ENCODE data around the gene ARHGEF39.

Gene ARHGEF39

DNA sequence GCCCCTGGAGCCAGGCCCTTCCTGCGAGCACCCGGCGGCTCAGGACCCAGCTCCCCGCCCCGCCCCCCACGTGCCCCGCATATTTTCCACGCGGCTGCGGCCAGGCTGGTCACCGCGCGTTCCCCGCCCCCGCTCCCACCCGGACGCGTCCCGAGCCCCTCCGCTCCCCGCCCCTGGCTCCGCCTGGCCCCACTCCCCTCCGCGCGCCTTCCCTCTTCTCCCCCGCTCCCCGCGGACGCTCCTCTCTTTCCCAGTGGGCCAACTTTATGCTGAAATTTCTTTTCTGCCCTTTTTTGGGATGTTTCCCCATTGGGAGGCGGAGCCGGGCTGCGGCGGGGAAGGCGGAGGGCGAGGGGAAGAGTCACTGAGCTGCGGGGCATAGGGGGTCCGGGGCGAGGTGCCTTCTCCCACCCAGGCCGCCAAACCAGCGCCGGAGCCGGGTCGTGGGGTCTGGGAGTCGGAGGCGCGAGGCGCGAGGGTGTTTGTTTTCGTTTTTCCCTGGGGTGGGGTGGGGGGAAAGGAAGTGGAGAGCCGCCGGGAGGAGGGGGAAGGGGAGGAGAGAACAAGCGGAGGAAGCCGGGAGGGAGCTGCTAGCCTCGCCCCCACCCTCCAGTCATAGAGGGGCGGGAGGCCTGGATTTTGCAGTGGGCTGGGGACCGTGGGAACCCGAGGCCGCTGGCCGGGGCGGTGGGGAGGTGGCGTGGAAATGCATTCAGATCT, 25.8 kb upstream of the ARHGEF39 start:
- peak; percentile 9 for DNase-seq

GRCh38 chr9:35690294-35690613, 25.3 kb upstream of the ARHGEF39 start:
- DNase-seq: no peak

DNA sequence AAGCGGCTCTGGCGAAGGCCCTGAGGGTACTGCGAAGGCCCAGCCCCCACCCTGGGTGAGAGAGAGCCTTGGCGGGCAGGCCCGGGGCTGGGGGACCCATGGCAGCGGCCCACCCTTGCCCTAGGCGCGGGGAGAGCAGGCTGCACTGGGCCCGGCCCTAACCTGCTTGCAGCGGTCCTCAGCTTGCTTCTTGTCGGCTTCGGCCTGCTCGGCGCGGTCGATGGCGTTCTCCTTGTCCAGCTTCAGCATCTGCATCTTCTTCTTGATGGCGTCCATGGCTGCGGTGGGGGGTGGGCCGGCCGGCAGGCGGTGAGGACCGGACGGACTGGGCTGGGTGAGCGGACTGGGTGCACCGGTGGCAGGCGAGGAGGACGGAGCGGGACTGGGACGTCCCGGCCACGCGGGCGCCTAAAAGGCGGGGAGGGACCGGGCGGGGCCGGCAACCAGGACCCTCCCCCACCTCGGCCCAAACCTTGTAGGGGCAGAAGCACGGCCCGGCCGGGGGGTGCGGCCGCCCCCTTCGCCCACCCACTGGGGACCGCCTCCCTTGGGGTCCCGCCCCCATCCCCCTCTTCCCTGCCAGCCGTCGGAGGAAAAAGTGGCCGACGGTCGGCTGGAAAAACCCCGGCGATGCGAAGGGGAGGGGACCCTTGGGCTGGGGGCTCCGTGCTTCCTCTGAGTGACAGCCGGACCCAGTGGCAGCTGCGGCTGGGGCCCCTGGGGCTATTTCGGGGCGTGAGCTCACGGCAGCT, 24.7 kb upstream of the ARHGEF39 start, which contains the start of gene TPM2:
TPM2 (minus strand) TSS at position 384 of the 752 bp plus-strand sequence; CDS start at position 276, 108 bp downstream.
- DNase-seq: no peak

DNA sequence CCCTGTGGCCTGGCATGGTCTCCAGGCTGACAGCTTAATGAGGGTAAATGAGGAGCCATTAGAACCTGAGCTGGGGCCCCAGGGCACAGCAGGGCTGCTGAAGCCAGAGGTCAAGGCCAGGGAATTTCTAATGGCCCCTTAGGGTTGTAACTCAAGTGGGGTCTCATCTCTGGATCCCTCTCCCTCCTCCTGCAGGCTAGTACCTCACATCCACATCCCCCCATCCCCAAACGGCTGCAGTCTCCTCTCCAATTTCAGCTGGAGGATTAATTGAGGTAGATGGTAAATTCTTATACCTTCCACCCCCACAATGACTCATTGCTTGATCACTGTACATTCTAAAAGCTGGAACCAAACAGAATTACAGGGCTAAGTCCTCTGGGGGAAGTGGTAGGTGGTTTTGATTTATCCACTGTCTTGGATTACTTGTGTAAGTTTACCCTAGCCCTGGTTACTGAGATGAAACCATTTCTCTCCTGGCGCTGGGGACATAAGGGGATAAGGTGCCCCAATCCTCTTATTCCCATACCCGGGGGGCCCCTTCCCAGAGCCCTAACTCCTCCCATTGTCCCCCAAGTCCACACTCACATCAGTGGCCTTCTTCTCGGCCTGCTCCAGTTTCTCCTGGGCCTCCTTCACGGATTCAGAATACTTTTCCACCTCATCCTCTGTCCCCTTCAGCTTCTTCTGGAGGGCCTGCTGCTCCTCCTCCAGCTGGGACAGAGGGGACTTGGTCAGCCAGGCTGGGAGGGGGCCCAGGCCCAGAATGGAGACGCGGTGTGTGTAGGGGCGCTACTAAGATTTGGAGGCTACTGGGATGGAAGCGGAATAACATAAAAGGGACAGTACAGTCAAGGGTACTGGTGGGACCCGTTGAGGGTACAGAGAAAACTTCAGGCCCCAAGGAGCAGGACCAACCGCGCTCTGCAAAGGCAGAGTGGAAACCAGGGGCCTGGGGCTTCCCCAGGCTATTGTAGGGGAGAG, 23.9 kb upstream of the ARHGEF39 start:
- DNase-seq: no peak

DNA sequence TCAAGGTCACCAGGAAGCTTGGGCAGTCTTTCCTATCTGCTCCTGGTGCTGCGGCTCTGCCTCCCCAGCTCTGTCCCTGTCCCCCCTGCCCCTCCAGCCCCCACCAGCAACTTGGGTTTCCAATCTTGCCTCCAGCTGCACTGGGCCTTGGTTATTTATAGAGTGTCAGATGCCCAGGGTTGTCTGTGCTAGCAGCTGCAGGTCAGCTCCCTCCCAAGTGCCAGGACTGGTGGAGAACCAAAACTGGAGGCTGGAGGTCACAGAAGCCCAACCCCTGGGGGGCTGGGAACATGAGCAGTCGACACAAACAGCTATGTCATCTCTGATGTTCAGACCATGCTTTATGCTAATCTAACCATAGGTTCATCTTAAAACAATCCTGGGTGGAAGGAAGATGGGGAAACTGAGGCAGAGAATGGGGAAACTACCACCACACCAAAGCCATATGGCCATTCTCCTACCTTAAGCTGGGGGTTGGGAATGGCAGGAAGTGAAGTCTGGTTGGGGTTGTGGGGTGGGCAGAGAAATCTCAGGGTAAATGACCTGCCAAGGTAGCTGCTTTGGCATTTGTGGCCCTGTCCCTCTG, 23.1 kb upstream of the ARHGEF39 start:
- DNase-seq: no peak

GRCh38 chr9:35687306-35687705, 22.3 kb upstream of the ARHGEF39 start:
- no peak for DNase-seq

DNA sequence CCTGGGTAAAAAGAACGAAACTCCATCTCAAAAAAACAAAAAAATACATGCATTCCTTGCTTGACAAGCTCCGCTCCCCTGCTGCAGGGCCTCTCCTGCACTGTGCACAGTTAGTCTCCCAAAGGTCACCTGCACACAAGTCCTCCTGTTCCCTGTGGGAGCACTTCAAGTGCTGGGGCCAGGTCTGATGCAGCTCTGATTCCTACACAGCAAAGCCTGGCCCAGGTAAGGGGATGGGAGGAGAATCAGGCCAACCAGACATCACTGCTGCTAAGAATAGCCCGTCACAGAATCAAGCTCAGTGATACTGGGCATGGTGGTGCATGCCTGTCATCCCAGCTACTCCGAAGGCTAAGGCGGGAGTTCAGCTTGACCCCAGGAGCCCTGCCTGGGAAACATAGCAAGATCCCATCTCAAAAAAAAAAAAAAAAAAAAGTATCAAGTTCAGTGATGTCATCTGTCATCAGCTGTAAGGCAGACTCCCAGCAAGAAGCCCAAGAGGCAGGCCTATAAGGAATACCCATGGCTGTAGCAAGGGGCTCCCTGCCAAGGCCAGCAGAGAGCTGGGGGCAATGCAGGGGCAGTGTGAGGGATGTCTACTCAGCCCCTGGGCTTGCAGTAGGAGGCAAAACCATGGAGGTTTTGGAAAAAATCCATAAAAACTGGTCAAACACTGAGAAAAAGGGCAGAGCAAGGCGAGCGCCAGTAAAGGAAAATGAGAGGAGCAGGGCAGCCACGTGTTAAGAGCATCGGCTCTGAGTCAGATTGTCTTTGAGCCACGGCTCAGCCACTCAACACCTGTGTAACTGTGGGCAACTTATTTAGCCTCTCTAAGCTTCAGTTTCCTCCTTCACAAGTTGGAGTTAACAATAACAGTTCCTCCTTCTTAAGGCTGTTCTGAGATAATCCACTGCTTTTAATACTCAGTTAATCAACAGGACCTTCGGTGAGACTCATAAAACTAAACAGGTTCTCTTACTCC, 21.5 kb upstream of the ARHGEF39 start:
- no peak for DNase-seq

DNA sequence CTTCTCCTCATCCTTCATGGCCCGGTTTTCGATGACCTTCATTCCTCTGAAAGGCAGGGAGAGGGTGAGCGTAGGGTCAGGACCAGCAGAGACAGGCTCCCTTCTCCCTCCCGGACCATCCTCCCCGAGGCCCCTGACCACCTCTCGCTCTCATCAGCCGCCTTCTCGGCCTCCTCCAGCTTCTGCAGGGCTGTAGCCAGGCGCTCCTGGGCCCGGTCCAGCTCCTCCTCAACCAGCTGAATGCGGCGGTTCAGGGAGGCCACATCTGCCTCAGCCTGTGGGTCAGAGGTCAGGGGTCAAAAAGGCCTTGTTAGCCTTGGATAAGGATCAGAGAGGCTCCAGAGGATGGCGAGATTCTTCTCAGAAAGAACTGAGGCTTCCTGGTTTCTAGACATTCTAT, 20.5 kb upstream of the ARHGEF39 start:
- DNase-seq: no peak

DNA sequence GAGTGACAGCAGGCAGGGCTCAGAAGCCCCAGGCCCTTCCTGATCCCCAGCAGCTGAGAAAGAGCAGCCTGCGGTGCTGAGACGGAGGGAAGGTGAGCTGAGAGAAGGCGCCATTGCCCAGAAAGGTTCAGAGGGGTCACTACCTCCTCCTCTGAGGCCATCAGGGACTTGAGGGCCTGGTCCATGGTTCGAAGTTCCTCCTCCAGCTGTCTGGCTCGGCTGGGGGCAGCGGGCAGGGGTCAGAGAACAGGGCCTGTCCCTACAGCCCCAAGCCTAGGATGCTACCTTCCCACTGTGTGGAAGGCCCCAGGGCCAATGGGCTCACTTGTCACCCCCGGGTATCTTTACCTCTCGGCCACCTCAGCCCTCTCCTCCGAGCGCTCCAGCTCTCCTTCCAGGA, 19.9 kb upstream of the ARHGEF39 start:
- no peak for DNase-seq

- no peak for DNase-seq
These were observed 18.3 kb upstream of the ARHGEF39 start for GRCh38 chr9:35683323-35683722.

- no peak for DNase-seq
These were observed 17.7 kb upstream of the ARHGEF39 start for GRCh38 chr9:35682520-35683315.

DNA sequence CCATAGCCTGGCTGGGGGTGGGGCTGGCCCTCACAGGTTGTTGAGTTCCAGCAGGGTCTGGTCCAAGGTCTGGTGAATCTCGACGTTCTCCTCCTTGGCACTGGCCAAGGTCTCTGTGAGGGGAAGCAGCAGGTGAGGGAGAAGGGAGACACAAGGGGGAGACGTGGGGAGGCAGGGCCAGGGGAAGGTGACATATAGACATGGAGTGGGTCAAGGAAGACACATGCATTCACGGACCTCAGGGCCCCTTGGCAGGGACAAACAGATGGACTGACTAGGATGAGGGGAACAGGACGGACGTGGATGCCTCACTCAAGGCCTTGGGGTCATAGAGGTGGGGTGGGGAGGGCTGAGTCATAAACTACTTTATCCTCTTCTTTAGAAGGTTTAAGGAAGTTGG, 17.1 kb upstream of the ARHGEF39 start:
- no peak for DNase-seq

- DNase-seq: no peak
These were observed 16.5 kb upstream of the ARHGEF39 start for GRCh38 chr9:35681341-35682002.

GRCh38 chr9:35680331-35681105, 15.5 kb upstream of the ARHGEF39 start:
- no peak for DNase-seq

- no peak for DNase-seq
These were observed 14.9 kb upstream of the ARHGEF39 start for GRCh38 chr9:35679766-35680330.

DNA sequence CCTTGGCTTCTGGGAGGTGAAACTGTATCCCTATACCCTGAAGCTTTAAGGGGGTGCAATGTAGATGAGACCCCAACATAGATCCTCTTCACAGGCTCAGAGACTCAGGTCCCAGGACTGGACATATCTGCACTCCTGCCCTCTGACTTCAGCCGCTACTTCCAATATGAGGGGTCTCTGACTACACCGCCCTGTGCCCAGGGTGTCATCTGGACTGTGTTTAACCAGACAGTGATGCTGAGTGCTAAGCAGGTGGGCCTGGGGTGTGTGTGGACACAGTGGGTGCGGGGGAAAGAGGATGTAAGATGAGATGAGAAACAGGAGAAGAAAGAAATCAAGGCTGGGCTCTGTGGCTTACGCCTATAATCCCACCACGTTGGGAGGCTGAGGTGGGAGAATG, 14.1 kb upstream of the ARHGEF39 start:
- DNase-seq: no peak

DNA sequence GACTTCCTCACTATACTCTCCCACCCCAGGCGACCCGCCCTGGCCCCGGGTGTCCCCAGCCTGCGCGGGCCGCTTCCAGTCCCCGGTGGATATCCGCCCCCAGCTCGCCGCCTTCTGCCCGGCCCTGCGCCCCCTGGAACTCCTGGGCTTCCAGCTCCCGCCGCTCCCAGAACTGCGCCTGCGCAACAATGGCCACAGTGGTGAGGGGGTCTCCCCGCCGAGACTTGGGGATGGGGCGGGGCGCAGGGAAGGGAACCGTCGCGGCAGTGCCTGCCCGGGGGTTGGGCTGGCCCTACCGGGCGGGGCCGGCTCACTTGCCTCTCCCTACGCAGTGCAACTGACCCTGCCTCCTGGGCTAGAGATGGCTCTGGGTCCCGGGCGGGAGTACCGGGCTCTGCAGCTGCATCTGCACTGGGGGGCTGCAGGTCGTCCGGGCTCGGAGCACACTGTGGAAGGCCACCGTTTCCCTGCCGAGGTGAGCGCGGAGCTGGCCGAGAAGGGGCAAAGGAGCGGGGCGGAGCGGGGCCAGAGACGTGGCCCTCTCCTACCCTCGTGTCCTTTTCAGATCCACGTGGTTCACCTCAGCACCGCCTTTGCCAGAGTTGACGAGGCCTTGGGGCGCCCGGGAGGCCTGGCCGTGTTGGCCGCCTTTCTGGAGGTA, 10.9 kb upstream of the ARHGEF39 start:
- no peak for DNase-seq

DNA sequence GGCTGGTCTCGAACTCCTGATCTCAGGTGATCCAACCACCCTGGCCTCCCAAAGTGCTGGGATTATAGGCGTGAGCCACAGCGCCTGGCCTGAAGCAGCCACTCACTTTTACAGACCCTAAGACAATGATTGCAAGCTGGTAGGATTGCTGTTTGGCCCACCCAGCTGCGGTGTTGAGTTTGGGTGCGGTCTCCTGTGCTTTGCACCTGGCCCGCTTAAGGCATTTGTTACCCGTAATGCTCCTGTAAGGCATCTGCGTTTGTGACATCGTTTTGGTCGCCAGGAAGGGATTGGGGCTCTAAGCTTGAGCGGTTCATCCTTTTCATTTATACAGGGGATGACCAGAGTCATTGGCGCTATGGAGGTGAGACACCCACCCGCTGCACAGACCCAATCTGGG, 10.2 kb upstream of the ARHGEF39 start:
- no peak for DNase-seq

- DNase-seq: no peak
These were observed 9.0 kb upstream of the ARHGEF39 start for GRCh38 chr9:35674025-35674361.

All from activated effector memory CD4-positive, alpha-beta T cell treated with Interleukin-2 at 50 U/mL for 16 hours (primary cell).